ENCODE results near the gene DCC.

Gene DCC

DNA sequence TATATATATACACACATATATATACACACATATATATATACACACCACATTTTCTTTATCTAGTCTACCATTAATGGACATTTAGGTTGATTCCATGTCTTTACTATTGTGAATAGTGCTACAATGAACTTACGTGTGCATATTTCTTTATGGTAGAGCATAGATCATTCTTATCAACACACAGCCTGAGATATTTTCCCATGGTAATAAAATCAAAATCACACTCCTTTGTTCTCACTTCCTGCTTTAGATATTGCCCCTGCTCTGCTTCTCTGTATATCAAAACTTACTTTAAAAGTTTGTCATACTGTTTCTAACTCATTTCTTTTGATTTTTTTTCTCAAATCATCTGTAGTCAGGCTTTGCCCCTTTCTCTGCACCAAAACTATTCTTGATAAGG is 119.9 kb downstream of the DCC start:
- ATAC-seq (ENCODE audit: low read depth) = no peak
- Mint-ChIP-seq H3K36me3 (no peaks in the 10 kb centered on the region), H3K27ac (no peak overlapping the region), H3K4me3 (no peak overlapping the region), H3K9me3 (peaks cover 7% of the 10 kb centered on the region), H3K4me1 (no peaks in the 10 kb centered on the region), H3K27me3 (no peaks in the 10 kb centered on the region)
- DNase-seq (ENCODE audit: low spot score in 2 of 2) = no peak

DNA sequence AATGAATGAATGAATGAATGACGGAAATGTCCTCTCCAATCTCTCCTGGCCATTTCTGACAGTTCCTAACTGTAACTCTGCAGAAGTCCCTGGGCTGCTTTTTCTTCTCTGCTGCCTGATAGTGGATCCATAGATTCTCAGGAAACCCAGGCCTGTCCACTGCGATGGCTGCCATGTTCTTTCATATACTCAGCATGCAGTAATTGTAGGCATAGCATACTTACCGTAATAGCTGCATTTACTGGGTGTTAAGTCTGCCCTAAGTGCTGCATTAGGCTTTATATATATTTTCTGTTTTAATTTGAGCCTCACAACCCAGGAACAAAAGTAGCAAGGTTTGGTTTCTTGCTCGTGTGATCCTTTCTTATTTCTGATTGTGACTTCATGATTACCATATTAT is 122.9 kb downstream of the DCC start:
- H3K36me3 Mint-ChIP-seq = no peaks in the 10 kb centered on the region
- H3K27ac Mint-ChIP-seq = no peak overlapping the region
- DNase-seq (ENCODE audit: low spot score in 2 of 2) = no peak
- H3K9me3 Mint-ChIP-seq = peaks cover 7% of the 10 kb centered on the region
- no peak overlapping the region for H3K4me3 Mint-ChIP-seq
- H3K4me1 Mint-ChIP-seq = no peaks in the 10 kb centered on the region
- no peaks in the 10 kb centered on the region for H3K27me3 Mint-ChIP-seq
- no peak for ATAC-seq (ENCODE audit: low read depth)

GRCh38 chr18:52465391-52465790 is 125.4 kb downstream of the DCC start:
- ATAC-seq (ENCODE audit: low read depth) = no peak
- Mint-ChIP-seq H3K36me3 (no peaks in the 10 kb centered on the region), H3K9me3 (peaks cover 5% of the 10 kb centered on the region), H3K27ac (no peak overlapping the region), H3K27me3 (no peaks in the 10 kb centered on the region), H3K4me3 (no peak overlapping the region), H3K4me1 (no peaks in the 10 kb centered on the region)
- DNase-seq (ENCODE audit: low spot score in 2 of 2) = no peak

DNA sequence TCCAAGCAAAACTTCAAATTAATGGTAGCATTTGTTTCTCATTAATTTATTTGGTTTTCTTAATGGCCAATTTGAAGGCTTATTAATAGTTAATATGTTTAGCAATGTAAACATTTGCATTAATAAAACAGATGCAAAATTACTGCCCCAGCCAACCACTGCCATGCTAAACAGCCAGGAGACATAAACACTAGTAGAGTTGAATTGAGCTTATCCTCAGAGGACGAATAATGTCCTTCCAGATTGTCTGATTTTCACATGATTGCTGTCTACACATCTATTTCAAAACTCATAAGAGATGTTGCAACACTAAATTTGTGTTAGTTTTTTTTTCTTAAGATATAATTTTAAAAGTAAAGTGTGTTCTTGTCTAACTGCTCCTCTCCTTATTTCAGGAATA is 128.5 kb downstream of the DCC start:
- Mint-ChIP-seq H3K36me3 (no peaks in the 10 kb centered on the region), H3K9me3 (no peaks in the 10 kb centered on the region), H3K27me3 (no peaks in the 10 kb centered on the region), H3K4me1 (no peaks in the 10 kb centered on the region), H3K4me3 (no peak overlapping the region), H3K27ac (no peak overlapping the region)
- no peak for DNase-seq (ENCODE audit: low spot score in 2 of 2)
- ATAC-seq (ENCODE audit: low read depth) = no peak

- no peaks in the 10 kb centered on the region for H3K27me3 Mint-ChIP-seq
- ATAC-seq (ENCODE audit: low read depth) = no peak
Measured at GRCh38 chr18:52475325-52475724, 135.3 kb downstream of the DCC start.

DNA sequence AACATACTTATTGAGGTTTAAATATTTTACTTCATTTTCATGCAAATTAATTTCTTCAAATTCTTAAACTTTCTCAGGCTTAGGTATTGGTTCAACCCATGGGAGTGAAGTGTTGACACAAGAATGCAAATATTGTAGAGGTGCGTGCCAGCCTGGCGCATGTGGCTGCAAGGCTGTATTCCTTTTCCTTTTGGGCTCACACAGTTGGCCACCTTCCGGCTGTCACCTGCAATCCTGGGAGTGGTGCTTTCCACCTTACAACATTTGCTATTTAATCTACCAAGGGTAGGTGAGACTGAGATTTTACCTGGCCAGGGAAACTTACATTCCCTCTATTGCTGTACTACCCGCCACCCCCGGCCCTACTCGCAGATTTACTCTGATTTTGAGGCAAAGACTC is 141.1 kb downstream of the DCC start:
- Mint-ChIP-seq H3K27me3 (peaks cover 3% of the 10 kb centered on the region), H3K36me3 (no peaks in the 10 kb centered on the region), H3K27ac (no peak overlapping the region), H3K4me1 (no peaks in the 10 kb centered on the region), H3K4me3 (no peak overlapping the region), H3K9me3 (peaks cover 5% of the 10 kb centered on the region)
- DNase-seq (ENCODE audit: low spot score in 2 of 2) (no peak), ATAC-seq (ENCODE audit: low read depth) (no peak)

More at GRCh38 chr18:52475325-52475724, 135.3 kb downstream of the DCC start:
- DNase-seq (ENCODE audit: low spot score in 2 of 2) = no peak
- peaks cover 4% of the 10 kb centered on the region for H3K9me3 Mint-ChIP-seq
- H3K4me1 Mint-ChIP-seq = no peaks in the 10 kb centered on the region
- no peaks in the 10 kb centered on the region for H3K36me3 Mint-ChIP-seq
- no peak overlapping the region for H3K4me3 Mint-ChIP-seq
- no peak overlapping the region for H3K27ac Mint-ChIP-seq

- H3K9me3 Mint-ChIP-seq = peaks cover 4% of the 10 kb centered on the region
- no peak overlapping the region for H3K4me3 Mint-ChIP-seq
- H3K27me3 Mint-ChIP-seq = peaks cover 3% of the 10 kb centered on the region
- no peaks in the 10 kb centered on the region for H3K4me1 Mint-ChIP-seq
- DNase-seq (ENCODE audit: low spot score in 2 of 2) (no peak), ATAC-seq (ENCODE audit: low read depth) (no peak)
- H3K36me3 Mint-ChIP-seq = no peaks in the 10 kb centered on the region
- H3K27ac Mint-ChIP-seq = no peak overlapping the region
Measured at GRCh38 chr18:52484977-52485376, 145.0 kb downstream of the DCC start.

DNA sequence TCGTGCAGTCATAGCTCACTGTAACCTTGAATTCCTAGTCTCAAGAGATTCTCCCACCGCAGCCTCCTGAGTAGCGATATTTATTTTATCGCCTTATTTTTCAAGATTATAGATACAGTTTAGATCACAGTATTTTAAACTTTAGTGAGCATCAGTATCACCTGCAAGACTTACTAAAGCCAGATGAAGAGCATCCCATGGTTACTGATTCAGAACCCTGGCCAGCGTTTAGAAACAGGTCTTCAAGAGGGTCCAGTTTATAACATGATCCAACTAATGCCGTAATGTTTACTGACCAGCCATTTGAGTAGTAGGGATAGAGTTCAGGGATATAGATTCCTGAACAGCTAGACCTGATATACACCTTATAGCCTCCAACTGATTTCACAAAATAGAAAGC is 146.1 kb downstream of the DCC start:
- Mint-ChIP-seq H3K36me3 (no peaks in the 10 kb centered on the region), H3K4me3 (no peak overlapping the region), H3K9me3 (peaks cover 4% of the 10 kb centered on the region), H3K4me1 (no peaks in the 10 kb centered on the region), H3K27ac (no peak overlapping the region), H3K27me3 (peaks cover 3% of the 10 kb centered on the region)
- ATAC-seq (ENCODE audit: low read depth) = no peak
- no peak for DNase-seq (ENCODE audit: low spot score in 2 of 2)

DNA sequence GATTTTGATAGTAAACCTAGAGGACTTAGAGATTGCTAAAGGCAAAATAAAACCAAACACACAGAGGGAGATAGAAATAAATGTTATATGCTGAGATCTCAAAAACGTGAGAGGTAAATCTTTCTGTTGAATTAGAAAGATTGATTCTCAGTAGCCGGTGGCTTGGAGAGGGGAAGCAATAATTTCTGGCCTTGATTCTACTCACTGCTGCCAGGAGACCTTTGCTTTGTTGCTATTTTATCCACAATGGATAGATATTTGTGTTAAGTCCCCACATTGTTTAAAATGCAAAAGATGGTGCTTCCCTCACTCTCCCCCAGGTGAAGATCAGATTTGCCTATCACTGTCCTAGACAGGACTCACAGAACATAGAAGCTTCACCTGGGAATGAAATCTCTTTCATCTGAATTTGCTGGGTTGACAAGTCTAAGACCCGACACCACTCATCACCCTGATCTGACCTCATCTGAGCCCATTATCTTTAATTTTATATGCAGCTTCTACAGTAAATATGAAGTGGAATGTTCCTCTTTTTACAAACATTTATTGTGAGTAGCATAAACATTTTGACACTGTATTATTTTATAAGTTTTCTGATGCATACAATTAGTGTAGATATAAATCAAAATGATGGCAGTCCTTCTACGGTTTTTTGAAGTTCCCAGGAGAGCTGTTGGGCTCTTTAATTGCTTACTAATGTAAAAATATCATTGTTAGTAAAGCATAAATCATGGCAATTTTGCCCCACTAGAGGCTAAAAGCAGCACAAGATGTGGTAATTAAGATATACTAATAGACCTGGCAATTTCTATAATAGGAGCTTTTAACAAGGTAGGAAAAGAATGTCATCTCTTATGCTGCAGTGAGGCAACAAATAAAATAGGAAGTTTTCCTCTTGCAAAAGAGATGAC is 149.7 kb downstream of the DCC start:
- no peak for ATAC-seq (ENCODE audit: low read depth)
- H3K27ac Mint-ChIP-seq = no peak overlapping the region
- H3K9me3 Mint-ChIP-seq = peaks cover 6% of the 10 kb centered on the region
- no peaks in the 10 kb centered on the region for H3K27me3 Mint-ChIP-seq
- no peak for DNase-seq (ENCODE audit: low spot score in 2 of 2)
- no peaks in the 10 kb centered on the region for H3K36me3 Mint-ChIP-seq
- no peak overlapping the region for H3K4me3 Mint-ChIP-seq
- no peaks in the 10 kb centered on the region for H3K4me1 Mint-ChIP-seq

DNA sequence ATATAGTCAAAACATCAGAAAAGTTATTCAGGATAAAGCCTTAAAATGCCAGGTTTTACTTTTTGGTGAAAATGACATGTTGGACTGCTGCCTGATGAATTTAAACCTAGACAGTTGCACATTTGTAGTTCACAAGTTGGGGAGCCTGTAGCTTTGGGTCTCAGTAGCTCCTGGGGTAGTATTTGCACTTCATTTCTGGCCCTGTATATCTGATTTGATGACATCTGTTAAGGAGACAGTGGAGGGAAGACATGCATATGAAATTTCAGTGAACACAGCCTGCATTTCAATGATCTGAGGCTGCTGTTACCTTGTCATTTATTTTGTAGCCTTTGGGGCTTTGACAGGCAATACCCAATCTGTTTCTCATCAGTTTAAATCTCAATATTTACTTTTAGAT is 156.4 kb downstream of the DCC start:
- DNase-seq (ENCODE audit: low spot score in 2 of 2) = no peak
- Mint-ChIP-seq H3K4me3 (no peak overlapping the region), H3K36me3 (no peaks in the 10 kb centered on the region), H3K27me3 (no peaks in the 10 kb centered on the region), H3K9me3 (peaks cover 4% of the 10 kb centered on the region), H3K27ac (no peak overlapping the region), H3K4me1 (no peaks in the 10 kb centered on the region)
- ATAC-seq (ENCODE audit: low read depth) = no peak

GRCh38 chr18:52499016-52499415 is 159.0 kb downstream of the DCC start:
- Mint-ChIP-seq H3K9me3 (peaks cover 4% of the 10 kb centered on the region), H3K27me3 (no peaks in the 10 kb centered on the region), H3K36me3 (no peaks in the 10 kb centered on the region), H3K4me1 (no peaks in the 10 kb centered on the region), H3K27ac (no peak overlapping the region), H3K4me3 (no peak overlapping the region)
- DNase-seq (ENCODE audit: low spot score in 2 of 2) = no peak
- no peak for ATAC-seq (ENCODE audit: low read depth)

- no peak overlapping the region for H3K4me3 Mint-ChIP-seq
- DNase-seq (ENCODE audit: low spot score in 2 of 2) (no peak), ATAC-seq (ENCODE audit: low read depth) (no peak)
- H3K36me3 Mint-ChIP-seq = no peaks in the 10 kb centered on the region
- no peaks in the 10 kb centered on the region for H3K27me3 Mint-ChIP-seq
- no peaks in the 10 kb centered on the region for H3K4me1 Mint-ChIP-seq
- H3K27ac Mint-ChIP-seq = no peak overlapping the region
- H3K9me3 Mint-ChIP-seq = peaks cover 3% of the 10 kb centered on the region
Measured at GRCh38 chr18:52499644-52500043, 159.6 kb downstream of the DCC start.

DNA sequence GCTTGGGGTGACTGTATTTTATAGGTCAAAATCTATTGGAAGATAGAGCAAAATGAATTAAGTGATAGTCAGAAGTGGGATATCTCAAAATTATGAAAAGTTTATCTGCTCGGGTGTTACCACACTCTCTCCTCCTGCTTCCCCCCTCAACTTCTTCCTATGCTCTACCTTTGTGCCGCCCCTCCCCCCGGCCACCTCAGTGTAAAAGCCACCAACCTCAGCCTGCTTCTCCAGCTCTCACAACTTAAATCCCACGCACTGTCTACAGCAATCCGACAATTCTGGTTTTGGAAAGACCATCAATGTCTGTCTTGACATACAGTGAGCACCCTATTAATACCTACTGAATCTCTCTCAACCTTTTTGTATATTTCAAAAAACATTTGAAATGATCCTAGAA is 164.6 kb downstream of the DCC start:
- ATAC-seq (ENCODE audit: low read depth) = no peak
- Mint-ChIP-seq H3K36me3 (no peaks in the 10 kb centered on the region), H3K27me3 (no peaks in the 10 kb centered on the region)

GRCh38 chr18:52510139-52510538 is 170.1 kb downstream of the DCC start:
- DNase-seq (ENCODE audit: low spot score in 2 of 2) (no peak), ATAC-seq (ENCODE audit: low read depth) (no peak)
- no peak overlapping the region for H3K4me3 Mint-ChIP-seq
- H3K27ac Mint-ChIP-seq = no peak overlapping the region
- H3K9me3 Mint-ChIP-seq = no peaks in the 10 kb centered on the region
- no peaks in the 10 kb centered on the region for H3K27me3 Mint-ChIP-seq
- H3K36me3 Mint-ChIP-seq = no peaks in the 10 kb centered on the region
- no peaks in the 10 kb centered on the region for H3K4me1 Mint-ChIP-seq

More for the DNA sequence above, 164.6 kb downstream of the DCC start:
- DNase-seq (ENCODE audit: low spot score in 2 of 2) = no peak
- Mint-ChIP-seq H3K4me1 (no peaks in the 10 kb centered on the region), H3K9me3 (peaks cover 4% of the 10 kb centered on the region), H3K4me3 (no peak overlapping the region), H3K27ac (no peak overlapping the region)

- ATAC-seq (ENCODE audit: low read depth) = no peak
- no peak for DNase-seq (ENCODE audit: low spot score in 2 of 2)
- Mint-ChIP-seq H3K4me1 (no peaks in the 10 kb centered on the region), H3K36me3 (no peaks in the 10 kb centered on the region), H3K9me3 (no peaks in the 10 kb centered on the region), H3K27ac (no peak overlapping the region), H3K27me3 (no peaks in the 10 kb centered on the region), H3K4me3 (no peak overlapping the region)
Measured at GRCh38 chr18:52518086-52518485, 178.1 kb downstream of the DCC start.
